ENCODE results near the gene DNAJB8. TPM values are rescaled to one million over a fixed set of nuclear protein-coding genes. Genes with fewer than 3 reads are reported as not detected.
A peak's percentile ranks its signal among the peaks of the same experiment; 100 is the strongest.

Gene DNAJB8
- total and polyA plus RNA-seq, 9 of the 15 experiments (the other 6 are each of a cell fraction or from before 2014, with no cell fraction given), result not detected

DNA sequence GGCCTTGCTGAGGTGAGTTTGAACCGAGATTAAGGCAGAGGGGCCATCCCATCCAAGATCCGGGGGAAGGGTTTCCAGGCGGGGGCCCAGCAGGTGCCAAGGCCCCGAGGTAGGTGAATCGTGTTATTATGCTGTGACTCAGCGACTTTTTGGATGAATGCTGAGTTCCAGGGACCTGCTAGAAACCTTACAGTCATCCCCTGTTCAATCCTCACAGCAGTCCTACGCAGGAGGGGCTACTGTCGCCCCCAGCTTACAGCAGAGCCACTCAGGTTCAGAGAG is 40.9 kb downstream of the DNAJB8 start:
- in situ Hi-C loops (cut with MboI), result no loop called here
- DNase-seq (ENCODE audit: extremely low read depth in 1 of 4, low spot score in 3 of 4), result no peak
- Histone ChIP-seq H4K20me1 (replicated peaks; ENCODE audit: control insufficient read depth, insufficient read depth, low read length) (no peaks in the 10 kb centered on the region), H3K27me3 (ENCODE audit: control insufficient read depth in 2 of 2, insufficient read depth in 2 of 2, low read length in 2 of 2) (no peaks in the 10 kb centered on the region), H3K9ac (ENCODE audit: insufficient read depth in 1 of 2, low read depth in 2 of 2, low read length in 2 of 2) (peak overlapping the region; percentile 57 to 90; a peak in 3 of 4 replicates), H3K9me1 (ENCODE audit: control insufficient read depth, insufficient read depth, low read length) (no peaks in the 10 kb centered on the region), H3K4me2 (ENCODE audit: insufficient read depth, low read length) (peak overlapping the region; percentile 68), H3K27ac (ENCODE audit: extremely low read depth, low read depth, low read length) (peak overlapping the region; percentile 73; the same call in 2 of the 3 replicates), H3K9me3 (replicated peaks; ENCODE audit: control insufficient read depth, insufficient read depth, low read depth, low read length) (no peaks in the 10 kb centered on the region), H3K4me1 (replicated peaks in 1 of 2; ENCODE audit: control insufficient read depth in 2 of 2, insufficient read depth in 2 of 2, low read length in 2 of 2) (peaks cover 44 to 97% of the 10 kb centered on the region in 2 experiments), H2AFZ (ENCODE audit: low read depth, low read length) (peak overlapping the region; percentile 84), H3K4me3 (no peak overlapping the region), H3K79me2 (ENCODE audit: control insufficient read depth, insufficient read depth, low read length) (no peaks in the 10 kb centered on the region; the same call in 2 of the 3 replicates), H3K36me3 (ENCODE audit: control insufficient read depth, insufficient read depth, low read length) (no peaks in the 10 kb centered on the region)
- no peak for ATAC-seq
- ChIA-PET POLR2A (no interaction called here), CTCF (ENCODE audit: low intra/inter-chr PET ratio) (interaction anchor here (0.8 to 2.3 kb wide), 2 partner anchors 10 to 72 kb away, joined by 3 to 9 read pairs; no protein-coding TSS in a partner anchor)
- WGBS (ENCODE audit: insufficient coverage, low coverage, missing lambda C conversion rate), result 54% methylated on average over 6 of the region's 8 CpGs
- intact Hi-C loops (cut with micrococcal nuclease), result no loop called here
- FAIRE-seq, result no peak
- no TSS peak for BruUV-seq (replicated peaks)
- no peak for TF ChIP-seq ZNF311 (CRISPR knock-in tag; IDR thresholded peaks at IDR 0.05)
- peak; percentile 50; the same call in 1 of the 2 replicates for TF ChIP-seq MAFG (tag; conservative IDR thresholded peaks at IDR 0.05)
- no peak for TF ChIP-seq MCM2 (IDR thresholded peaks at IDR 0.05; ENCODE audit: low read depth)
- TF ChIP-seq ZNF551 (CRISPR knock-in tag; IDR thresholded peaks at IDR 0.05), result no peak
- no peak for TF ChIP-seq E2F3 (CRISPR knock-in tag; IDR thresholded peaks at IDR 0.05)
- no peak for TF ChIP-seq POLR2H (tag; IDR thresholded peaks at IDR 0.05; ENCODE audit: low read depth)
- TF ChIP-seq TSC22D4 (tag; IDR thresholded peaks at IDR 0.05), result no peak
- no peak for TF ChIP-seq RBM22 (IDR thresholded peaks at IDR 0.05; ENCODE audit: low read depth, low read length, poor library complexity, severe bottlenecking)
- TF ChIP-seq ZNF316 (IDR thresholded peaks at IDR 0.05), result peak; percentile 73
- TF ChIP-seq, protein P1, sequence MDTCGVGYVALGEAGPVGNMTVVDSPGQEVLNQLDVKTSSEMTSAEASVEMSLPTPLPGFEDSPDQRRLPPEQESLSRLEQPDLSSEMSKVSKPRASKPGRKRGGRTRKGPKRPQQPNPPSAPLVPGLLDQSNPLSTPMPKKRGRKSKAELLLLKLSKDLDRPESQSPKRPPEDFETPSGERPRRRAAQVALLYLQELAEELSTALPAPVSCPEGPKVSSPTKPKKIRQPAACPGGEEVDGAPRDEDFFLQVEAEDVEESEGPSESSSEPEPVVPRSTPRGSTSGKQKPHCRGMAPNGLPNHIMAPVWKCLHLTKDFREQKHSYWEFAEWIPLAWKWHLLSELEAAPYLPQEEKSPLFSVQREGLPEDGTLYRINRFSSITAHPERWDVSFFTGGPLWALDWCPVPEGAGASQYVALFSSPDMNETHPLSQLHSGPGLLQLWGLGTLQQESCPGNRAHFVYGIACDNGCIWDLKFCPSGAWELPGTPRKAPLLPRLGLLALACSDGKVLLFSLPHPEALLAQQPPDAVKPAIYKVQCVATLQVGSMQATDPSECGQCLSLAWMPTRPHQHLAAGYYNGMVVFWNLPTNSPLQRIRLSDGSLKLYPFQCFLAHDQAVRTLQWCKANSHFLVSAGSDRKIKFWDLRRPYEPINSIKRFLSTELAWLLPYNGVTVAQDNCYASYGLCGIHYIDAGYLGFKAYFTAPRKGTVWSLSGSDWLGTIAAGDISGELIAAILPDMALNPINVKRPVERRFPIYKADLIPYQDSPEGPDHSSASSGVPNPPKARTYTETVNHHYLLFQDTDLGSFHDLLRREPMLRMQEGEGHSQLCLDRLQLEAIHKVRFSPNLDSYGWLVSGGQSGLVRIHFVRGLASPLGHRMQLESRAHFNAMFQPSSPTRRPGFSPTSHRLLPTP (IDR thresholded peaks at IDR 0.05; ENCODE audit: borderline replicate concordance, extremely low read depth, insufficient read length), result no peak
- no peak for TF ChIP-seq ZNF253 (CRISPR knock-in tag; conservative IDR thresholded peaks at IDR 0.05)
- TF ChIP-seq, protein P2, sequence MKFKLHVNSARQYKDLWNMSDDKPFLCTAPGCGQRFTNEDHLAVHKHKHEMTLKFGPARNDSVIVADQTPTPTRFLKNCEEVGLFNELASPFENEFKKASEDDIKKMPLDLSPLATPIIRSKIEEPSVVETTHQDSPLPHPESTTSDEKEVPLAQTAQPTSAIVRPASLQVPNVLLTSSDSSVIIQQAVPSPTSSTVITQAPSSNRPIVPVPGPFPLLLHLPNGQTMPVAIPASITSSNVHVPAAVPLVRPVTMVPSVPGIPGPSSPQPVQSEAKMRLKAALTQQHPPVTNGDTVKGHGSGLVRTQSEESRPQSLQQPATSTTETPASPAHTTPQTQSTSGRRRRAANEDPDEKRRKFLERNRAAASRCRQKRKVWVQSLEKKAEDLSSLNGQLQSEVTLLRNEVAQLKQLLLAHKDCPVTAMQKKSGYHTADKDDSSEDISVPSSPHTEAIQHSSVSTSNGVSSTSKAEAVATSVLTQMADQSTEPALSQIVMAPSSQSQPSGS (CRISPR knock-in tag; IDR thresholded peaks at IDR 0.05), result no peak
- TF ChIP-seq, protein P3, sequence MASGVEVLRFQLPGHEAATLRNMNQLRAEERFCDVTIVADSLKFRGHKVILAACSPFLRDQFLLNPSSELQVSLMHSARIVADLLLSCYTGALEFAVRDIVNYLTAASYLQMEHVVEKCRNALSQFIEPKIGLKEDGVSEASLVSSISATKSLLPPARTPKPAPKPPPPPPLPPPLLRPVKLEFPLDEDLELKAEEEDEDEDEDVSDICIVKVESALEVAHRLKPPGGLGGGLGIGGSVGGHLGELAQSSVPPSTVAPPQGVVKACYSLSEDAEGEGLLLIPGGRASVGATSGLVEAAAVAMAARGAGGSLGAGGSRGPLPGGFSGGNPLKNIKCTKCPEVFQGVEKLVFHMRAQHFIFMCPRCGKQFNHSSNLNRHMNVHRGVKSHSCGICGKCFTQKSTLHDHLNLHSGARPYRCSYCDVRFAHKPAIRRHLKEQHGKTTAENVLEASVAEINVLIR (CRISPR knock-in tag; IDR thresholded peaks at IDR 0.05), result no peak
- peak; percentile 60 for TF ChIP-seq NFE2 (IDR thresholded peaks at IDR 0.05; ENCODE audit: low read depth)
- TF ChIP-seq HCFC1 (IDR thresholded peaks at IDR 0.05; ENCODE audit: low read depth, low read length), result no peak
- no peak for TF ChIP-seq MEIS2 (IDR thresholded peaks at IDR 0.05; ENCODE audit: partially characterized antibody)
- TF ChIP-seq ZNF24 (IDR thresholded peaks at IDR 0.05), result no peak
- no peak for TF ChIP-seq FOXM1 (IDR thresholded peaks at IDR 0.05; ENCODE audit: low read depth)
- no peak for TF ChIP-seq FOXM1 (CRISPR knock-in tag; IDR thresholded peaks at IDR 0.05; ENCODE audit: low read depth)
- TF ChIP-seq DNMT1 (IDR thresholded peaks at IDR 0.05), result no peak

All from K562 (cell line).